GM12878 (cell line): ENCODE data around the gene RNF149. TPM values are rescaled to one million over a fixed set of nuclear protein-coding genes. Genes with fewer than 3 reads are reported as not detected.

Experiments used
- EP300 ChIP-seq, 2 experiments: fragments of 150-350 bp in 1 of 2; IDR thresholded peaks; 2 replicates each; pipeline ENCODE4 v1.6.1; 2011 to 2012; ENCODE audit warnings: low read depth in 2 of 2, low read length in 2 of 2, borderline replicate concordance in 1 of 2, improper control_type of control experiment in 1 of 2, inconsistent platforms in 1 of 2; ENCODE audit not compliant: control insufficient read depth in 1 of 2
- IKZF1 ChIP-seq: fragments of 450-650 bp; conservative IDR thresholded peaks from 2 replicates; pipeline ENCODE4 v1.6.1; 2017; ENCODE audit warnings: antibody characterized with exemption, mild to moderate bottlenecking
- MEF2A ChIP-seq: IDR thresholded peaks from 2 replicates; pipeline ENCODE4 v1.6.1; 2011; ENCODE audit warnings: low read depth, mild to moderate bottlenecking, low read length, moderate library complexity; ENCODE audit not compliant: insufficient read depth
- MTA2 ChIP-seq: fragments of 450-650 bp; IDR thresholded peaks from 2 replicates; pipeline ENCODE4 v1.6.1; 2016; ENCODE audit warnings: low read depth, mild to moderate bottlenecking, moderate library complexity
- PKNOX1 ChIP-seq: fragments of 450-650 bp; IDR thresholded peaks from 2 replicates; pipeline ENCODE4 v1.6.1; 2016; ENCODE audit warnings: mild to moderate bottlenecking
- RBBP5 ChIP-seq: fragments of 200-600 bp; sonication (generic); conservative IDR thresholded peaks from 2 replicates; pipeline ENCODE4 v1.6.1; 2016
- RCOR1 ChIP-seq: conservative IDR thresholded peaks from 2 replicates; pipeline ENCODE4 v1.6.1; 2012; ENCODE audit warnings: low read depth, low read length, improper control_type of control experiment
- USF2 ChIP-seq: IDR thresholded peaks from 2 replicates; pipeline ENCODE4 v1.6.1; 2011; ENCODE audit warnings: low read depth, low read length, improper control_type of control experiment, borderline replicate concordance
- ZNF592 ChIP-seq: fragments of 450-650 bp; IDR thresholded peaks from 2 replicates; pipeline ENCODE4 v1.6.1; 2017; ENCODE audit warnings: mild to moderate bottlenecking, moderate library complexity
- polyA plus RNA-seq, 11 experiments: library from polyadenylated mRNA; depleted of rRNA in 4 of 11; unstranded in 6 of 11; stranded (reverse) in 5 of 11; fragments of >200 nt; fragmentation: Nextera tagmentation in 4 of 11; fragmentation: Illumina TruSeq in 1 of 11; extraction: Ambion mirVana in 4 of 11; extraction: Trizol in 1 of 11; gene quantifications; 1 replicate in 1 of 11; 2 replicates in 10 of 11; pipeline versions ENCODE4 v1.2.1 to v1.2.3, GENCODE V29; 2011 to 2016; ENCODE audit warnings: inconsistent platforms in 2 of 11, missing spikeins in 2 of 11, low read depth in 1 of 11
- total RNA-seq, 4 experiments: library from RNA; depleted of rRNA in 3 of 4; stranded (reverse); fragments of >200 nt in 3 of 4; fragmentation: Illumina TruSeq in 1 of 4; extraction: Trizol in 1 of 4; gene quantifications; 2 replicates each; pipeline versions ENCODE4 v1.2.1 to v1.2.3, GENCODE V29; 2013 to 2021

RNF149 gene
- total and polyA plus RNA-seq, 10 of the 15 experiments (the other 5 are each of a cell fraction or from before 2014, with no cell fraction given), result 5.2 to 38.4 (median 16.3) TPM

- TF ChIP-seq ZNF592 (no peak), USF2 (no peak), MTA2 (peak; percentile 53; the same call in 1 of the 2 replicates), RCOR1 (no peak), MEF2A (no peak), PKNOX1 (no peak), EP300 (IDR thresholded peaks at IDR 0.05; ENCODE audit: borderline replicate concordance in 1 of 2, control insufficient read depth in 1 of 2, low read depth in 2 of 2, low read length in 2 of 2) (peak in 1 of 2 experiments; percentile 38; a peak in 1 of 4 replicates), RBBP5 (no peak), IKZF1 (peak; percentile 63)
These were observed 40.5 kb downstream of the RNF149 start (continued) for GRCh38 chr2:101267671-101268656.
